Measurements from ENCODE around the gene IFITM2.

- TF ChIP-seq, protein P1, sequence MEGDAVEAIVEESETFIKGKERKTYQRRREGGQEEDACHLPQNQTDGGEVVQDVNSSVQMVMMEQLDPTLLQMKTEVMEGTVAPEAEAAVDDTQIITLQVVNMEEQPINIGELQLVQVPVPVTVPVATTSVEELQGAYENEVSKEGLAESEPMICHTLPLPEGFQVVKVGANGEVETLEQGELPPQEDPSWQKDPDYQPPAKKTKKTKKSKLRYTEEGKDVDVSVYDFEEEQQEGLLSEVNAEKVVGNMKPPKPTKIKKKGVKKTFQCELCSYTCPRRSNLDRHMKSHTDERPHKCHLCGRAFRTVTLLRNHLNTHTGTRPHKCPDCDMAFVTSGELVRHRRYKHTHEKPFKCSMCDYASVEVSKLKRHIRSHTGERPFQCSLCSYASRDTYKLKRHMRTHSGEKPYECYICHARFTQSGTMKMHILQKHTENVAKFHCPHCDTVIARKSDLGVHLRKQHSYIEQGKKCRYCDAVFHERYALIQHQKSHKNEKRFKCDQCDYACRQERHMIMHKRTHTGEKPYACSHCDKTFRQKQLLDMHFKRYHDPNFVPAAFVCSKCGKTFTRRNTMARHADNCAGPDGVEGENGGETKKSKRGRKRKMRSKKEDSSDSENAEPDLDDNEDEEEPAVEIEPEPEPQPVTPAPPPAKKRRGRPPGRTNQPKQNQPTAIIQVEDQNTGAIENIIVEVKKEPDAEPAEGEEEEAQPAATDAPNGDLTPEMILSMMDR (IDR thresholded peaks at IDR 0.05), result no peak
- no peak for TF ChIP-seq EZH2 (IDR thresholded peaks at IDR 0.05; ENCODE audit: borderline replicate concordance, insufficient read depth, low read depth, low read length, poor library complexity, severe bottlenecking)
Measured at GRCh38 chr11:296171-297050, 11.2 kb upstream of the IFITM2 start.

All from B cell (primary cell).